Spleen (tissue), 7 donors: ENCODE data around the gene DNHD1.

Experiments
- POLR2AphosphoS5 ChIP-seq, 3 donors: sonication (generic); formaldehyde crosslinking; IDR thresholded peaks; one replicate each; pipeline ENCODE4 v1.5.1; 2017; ENCODE audit warnings: antibody characterized with exemption in 3 of 3
- TF ChIP-seq, protein P1 (sequence below), 11 experiments: fragments of 200-600 bp in 7 of 11; fragments of 450-650 bp in 4 of 11; sonication (generic) in 4 of 11; IDR thresholded peaks in 8 of 11; conservative IDR thresholded peaks in 3 of 11; 1 replicate in 7 of 11; 2 replicates in 4 of 11; pipeline versions ENCODE4 v1.4.0 to v1.8.0; 2016 to 2021; ENCODE audit warnings: antibody characterized with exemption in 11 of 11, inconsistent platforms in 4 of 11, mild to moderate bottlenecking in 1 of 11
- donor health status: DM: no; HTN: no; CAD: no; lungs with moderate emphysema.
- donor health status: DM: no; HTN: no; CAD: no.
- donor health status: DM: no; HTN: no; CAD: no.

DNA sequence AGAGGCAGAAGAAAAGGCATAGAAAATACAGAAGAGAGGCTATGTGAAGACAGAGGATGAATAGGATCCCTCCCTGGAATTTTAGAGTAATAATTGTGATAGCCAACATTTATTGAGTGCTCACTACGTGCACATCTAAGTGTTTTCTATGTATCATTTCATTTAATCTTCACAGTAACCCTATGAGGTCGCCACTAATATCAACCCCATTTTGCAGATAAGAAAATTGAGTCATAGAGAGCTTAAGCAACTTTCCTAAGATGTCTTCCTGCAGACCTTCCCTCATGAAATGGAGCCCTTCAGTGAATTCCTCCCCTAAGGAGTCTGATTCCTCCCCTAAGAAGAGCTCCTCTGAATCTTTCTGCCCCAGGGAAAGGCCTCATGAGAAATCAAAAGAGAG, 68.2 kb downstream of the DNHD1 start:
- TF ChIP-seq POLR2AphosphoS5 (IDR thresholded peaks at IDR 0.05): no peak
- TF ChIP-seq, protein P1, sequence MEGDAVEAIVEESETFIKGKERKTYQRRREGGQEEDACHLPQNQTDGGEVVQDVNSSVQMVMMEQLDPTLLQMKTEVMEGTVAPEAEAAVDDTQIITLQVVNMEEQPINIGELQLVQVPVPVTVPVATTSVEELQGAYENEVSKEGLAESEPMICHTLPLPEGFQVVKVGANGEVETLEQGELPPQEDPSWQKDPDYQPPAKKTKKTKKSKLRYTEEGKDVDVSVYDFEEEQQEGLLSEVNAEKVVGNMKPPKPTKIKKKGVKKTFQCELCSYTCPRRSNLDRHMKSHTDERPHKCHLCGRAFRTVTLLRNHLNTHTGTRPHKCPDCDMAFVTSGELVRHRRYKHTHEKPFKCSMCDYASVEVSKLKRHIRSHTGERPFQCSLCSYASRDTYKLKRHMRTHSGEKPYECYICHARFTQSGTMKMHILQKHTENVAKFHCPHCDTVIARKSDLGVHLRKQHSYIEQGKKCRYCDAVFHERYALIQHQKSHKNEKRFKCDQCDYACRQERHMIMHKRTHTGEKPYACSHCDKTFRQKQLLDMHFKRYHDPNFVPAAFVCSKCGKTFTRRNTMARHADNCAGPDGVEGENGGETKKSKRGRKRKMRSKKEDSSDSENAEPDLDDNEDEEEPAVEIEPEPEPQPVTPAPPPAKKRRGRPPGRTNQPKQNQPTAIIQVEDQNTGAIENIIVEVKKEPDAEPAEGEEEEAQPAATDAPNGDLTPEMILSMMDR (IDR thresholded peaks at IDR 0.05 in 8 of 11, conservative IDR thresholded peaks at IDR 0.05 in 3 of 11): no peak
